HG03025 (cell line): Measurements from ENCODE around the gene LENEP.

ENCODE experiments used
- ATAC-seq: cut with Tn5 transposase; IDR thresholded peaks from one replicate; pipeline ENCODE4 v1.9.1; 2021; ENCODE audit warnings: mild to moderate bottlenecking, moderate library complexity; ENCODE audit not compliant: unreplicated experiment, low FRiP score

The LENEP gene

GRCh38 chr1:154993572-154994268 lies at the start of gene LENEP:
LENEP (plus strand) TSS chr1:154993586; CDS start chr1:154993608, 22 bp downstream.
- ATAC-seq: no peak

DNA sequence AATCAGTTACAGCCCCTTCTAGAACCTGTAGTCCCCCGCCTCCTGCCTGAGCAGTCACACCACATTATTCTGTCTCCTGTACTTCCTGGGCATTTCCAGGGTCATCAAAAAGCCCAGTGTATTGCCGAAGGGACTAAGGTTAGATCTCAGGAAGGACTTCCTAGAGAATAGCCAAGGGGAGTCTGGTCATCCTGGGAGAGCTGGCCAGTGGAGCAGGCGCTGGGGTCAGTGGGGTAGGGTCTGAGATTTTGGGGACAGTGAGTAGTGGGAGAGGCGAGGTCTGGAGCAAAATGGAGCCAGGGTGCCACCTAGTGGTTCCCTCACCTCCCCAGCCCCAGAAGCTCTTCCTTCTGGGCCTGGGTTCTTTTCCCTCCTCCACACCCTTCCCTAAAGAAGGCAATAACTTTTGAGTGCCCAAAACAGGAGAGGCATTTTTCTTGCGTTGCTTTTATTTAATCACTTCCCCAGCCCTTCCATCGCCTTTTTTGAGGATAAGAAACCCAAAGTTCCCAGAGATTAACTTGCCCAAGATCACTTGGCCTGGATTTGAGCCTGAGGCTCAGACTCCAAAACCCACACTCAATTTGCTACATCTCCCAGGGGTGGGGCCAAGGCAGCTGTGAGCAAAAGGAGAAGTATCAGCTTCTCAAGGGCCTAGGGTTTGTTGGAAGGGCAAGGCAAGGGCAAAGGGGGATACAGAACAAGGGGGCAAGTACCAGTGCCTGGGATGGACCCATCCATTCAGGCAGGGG lies 49.6 kb upstream of the LENEP start:
- no peak for ATAC-seq

DNA sequence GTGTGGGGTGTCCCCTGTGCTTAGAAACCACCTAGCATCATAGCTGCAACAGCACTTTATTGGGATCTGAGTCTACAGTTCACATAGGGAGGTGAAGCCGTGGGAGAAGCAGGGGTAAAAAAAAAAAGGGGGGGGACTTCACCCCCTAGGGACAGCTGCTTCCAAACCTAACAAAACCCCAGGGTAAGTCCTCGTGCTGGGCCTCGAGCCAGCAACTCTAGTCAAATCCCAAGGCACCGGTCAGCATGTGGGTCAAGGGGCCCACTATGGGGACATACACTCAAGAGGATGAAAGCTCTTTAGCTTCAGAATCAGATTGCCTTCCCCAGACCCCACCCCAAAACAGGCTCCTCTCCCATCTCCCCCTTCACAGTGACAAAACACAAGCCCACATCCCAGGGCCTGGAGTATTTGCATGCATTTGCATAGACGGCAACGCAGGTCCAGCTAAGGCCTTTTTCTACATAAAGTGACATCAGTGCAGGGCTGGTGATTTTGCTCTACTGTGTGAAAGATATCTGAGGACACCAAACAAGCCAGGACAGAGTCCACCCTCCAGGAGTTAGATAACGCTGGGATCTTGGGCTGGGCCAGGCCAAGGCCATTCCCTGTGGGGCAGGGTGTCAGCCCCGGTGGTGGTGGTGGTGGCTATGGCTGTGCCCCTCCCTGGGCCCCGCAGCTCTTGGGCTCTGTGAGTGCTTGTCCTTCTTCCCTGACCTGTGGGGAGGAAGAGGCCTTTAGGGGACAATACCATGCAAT lies 48.8 kb upstream of the LENEP start:
- no peak for ATAC-seq

- ATAC-seq: no peak
Observed at GRCh38 chr1:154945160-154945961, 48.0 kb upstream of the LENEP start.

- no peak for ATAC-seq
Observed at GRCh38 chr1:154945962-154946850, 47.2 kb upstream of the LENEP start.

DNA sequence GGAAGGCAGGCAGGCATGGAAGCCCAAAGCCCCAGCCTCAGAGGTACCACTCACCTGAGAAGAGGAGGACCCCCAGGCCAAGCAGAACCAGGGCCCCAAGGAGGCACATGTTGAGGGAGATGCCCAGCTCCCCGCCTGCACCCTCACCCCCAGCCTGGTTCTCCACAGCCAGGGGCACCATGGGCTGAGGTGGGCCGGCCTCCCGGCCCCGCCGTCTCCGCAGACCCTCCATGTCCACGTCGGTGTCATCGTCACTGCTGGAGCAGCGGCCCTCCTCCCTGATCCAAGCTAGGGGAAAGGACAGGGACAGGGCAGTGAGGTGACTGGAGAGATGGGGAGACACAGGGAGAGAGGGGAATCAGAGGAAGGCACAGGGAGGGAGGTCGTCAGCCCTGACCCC lies 45.3 kb upstream of the LENEP start:
- ATAC-seq: no peak

GRCh38 chr1:154951901-154952657 lies 41.3 kb upstream of the LENEP start:
- no peak for ATAC-seq

- no peak for ATAC-seq
Observed at GRCh38 chr1:154952664-154953063, 40.7 kb upstream of the LENEP start.

GRCh38 chr1:154953611-154954038 lies 39.8 kb upstream of the LENEP start:
- no peak for ATAC-seq

DNA sequence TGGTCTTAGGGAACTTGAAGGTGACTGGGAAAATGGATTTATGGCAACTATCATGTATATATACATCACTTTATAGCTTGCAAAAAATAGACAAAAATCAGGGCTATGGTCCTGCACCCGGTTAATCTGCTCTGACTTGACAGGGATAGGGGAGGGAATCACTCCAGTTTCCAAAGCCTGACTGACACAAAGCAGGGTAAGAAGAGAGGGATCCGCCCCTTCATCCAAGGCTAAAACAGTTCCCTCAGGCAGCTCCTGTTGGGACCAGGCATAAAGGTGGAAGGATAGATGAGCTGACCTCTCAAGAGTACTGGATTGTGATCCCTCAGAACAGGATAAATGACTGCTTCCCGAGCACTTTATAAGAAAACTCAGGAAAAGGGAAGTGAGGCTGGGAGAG lies 38.8 kb upstream of the LENEP start:
- ATAC-seq: no peak

GRCh38 chr1:154955039-154955717 lies 38.2 kb upstream of the LENEP start:
- ATAC-seq: no peak

- peak; percentile 61 for ATAC-seq
Observed at GRCh38 chr1:154955718-154956543, 37.5 kb upstream of the LENEP start, which contains the start of gene PBXIP1. PBXIP1 (minus strand) TSS chr1:154956099; CDS start chr1:154953721, 2,378 bp downstream.

- ATAC-seq: no peak
Observed at GRCh38 chr1:154956544-154956941, 36.8 kb upstream of the LENEP start.

- ATAC-seq: no peak
Observed at GRCh38 chr1:154957091-154957657, 36.2 kb upstream of the LENEP start.

GRCh38 chr1:154958036-154958435 lies 35.4 kb upstream of the LENEP start:
- ATAC-seq: no peak

DNA sequence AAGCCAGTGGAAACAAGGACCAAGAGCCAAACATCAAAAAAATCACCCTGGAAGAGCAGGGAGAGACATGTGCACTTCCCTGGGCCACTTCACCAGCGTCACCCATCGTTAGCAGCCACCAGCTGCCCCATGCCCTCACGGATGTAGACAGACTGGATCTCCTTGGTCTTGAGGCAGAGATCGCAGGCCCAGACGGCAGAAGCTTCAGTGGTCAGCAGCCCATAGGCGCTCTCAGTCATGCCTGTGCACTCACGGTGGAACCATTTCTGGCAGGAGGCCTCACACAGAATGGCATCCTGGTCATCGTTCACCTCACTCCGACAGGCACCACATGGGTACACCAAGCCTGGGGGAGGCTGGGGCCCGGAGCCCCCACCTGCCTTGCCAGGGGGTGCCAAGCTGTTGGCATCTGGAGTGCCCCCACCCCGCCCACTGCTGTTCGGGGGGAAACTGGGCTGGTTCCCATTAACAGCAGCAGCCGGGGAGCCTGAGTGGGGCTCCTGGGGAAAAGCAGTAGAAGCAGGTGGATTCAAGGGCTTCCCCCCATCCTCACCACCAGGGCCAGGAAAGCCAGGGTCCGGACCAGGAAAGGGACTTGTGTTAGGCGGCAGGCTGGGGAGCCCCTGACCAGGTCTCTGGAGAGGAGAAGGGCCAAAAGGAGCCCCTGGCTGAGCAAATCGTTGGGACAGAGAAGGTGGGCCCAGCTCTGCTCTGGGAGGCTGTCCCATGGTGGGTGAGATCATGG lies 34.5 kb upstream of the LENEP start:
- ATAC-seq: no peak
